Measurements from ENCODE around the gene MROH8.

GRCh38 chr20:37185686-37186085, 6.3 kb upstream of the MROH8 start:
- no peak for TF ChIP-seq CTCF (conservative IDR thresholded peaks at IDR 0.05)
- TF ChIP-seq ZFX (IDR thresholded peaks at IDR 0.05), result no peak

Data from C4-2B (cell line).